Nephron (organoid): ENCODE data around the gene ZNF70.
"Not testable (repeated sequence)": the region's sequence is repeated elsewhere in the genome, so short reads cannot be mapped to it uniquely, and the experiment has no call there.

ENCODE experiments used
- H3K27ac Mint-ChIP-seq, 3 experiments: 2 replicates each; pipeline ENCODE4 v1.8.0; 2020; ENCODE audit warnings: mixed read lengths in 3 of 3, mild to moderate bottlenecking in 2 of 3, moderate library complexity in 1 of 3
- H3K27me3 Mint-ChIP-seq: 2 replicates; pipeline ENCODE4 v1.8.0; 2021; ENCODE audit warnings: low read depth, mild to moderate bottlenecking, moderate library complexity, mixed read lengths
- H3K36me3 Mint-ChIP-seq: 2 replicates; pipeline ENCODE4 v1.8.0; 2020; ENCODE audit warnings: low read depth, mixed read lengths
- H3K4me1 Mint-ChIP-seq: 2 replicates; pipeline ENCODE4 v1.8.0; 2020; ENCODE audit warnings: mixed read lengths
- H3K4me3 Mint-ChIP-seq, 3 experiments: 2 replicates each; pipeline ENCODE4 v1.8.0; 2020; ENCODE audit warnings: mild to moderate bottlenecking in 3 of 3, mixed read lengths in 3 of 3, moderate library complexity in 2 of 3
- H3K9me3 Mint-ChIP-seq: 2 replicates; pipeline ENCODE4 v1.8.0; 2020; ENCODE audit warnings: mixed read lengths
- TF ChIP-seq, protein P1 (sequence below), 3 experiments: fragments of 200-600 bp; sonication (generic); IDR thresholded peaks; one replicate each; pipeline ENCODE4 v1.5.0; 2021; ENCODE audit warnings: antibody characterized with exemption in 3 of 3; ENCODE audit not compliant: unreplicated experiment in 3 of 3

The ZNF70 gene

DNA sequence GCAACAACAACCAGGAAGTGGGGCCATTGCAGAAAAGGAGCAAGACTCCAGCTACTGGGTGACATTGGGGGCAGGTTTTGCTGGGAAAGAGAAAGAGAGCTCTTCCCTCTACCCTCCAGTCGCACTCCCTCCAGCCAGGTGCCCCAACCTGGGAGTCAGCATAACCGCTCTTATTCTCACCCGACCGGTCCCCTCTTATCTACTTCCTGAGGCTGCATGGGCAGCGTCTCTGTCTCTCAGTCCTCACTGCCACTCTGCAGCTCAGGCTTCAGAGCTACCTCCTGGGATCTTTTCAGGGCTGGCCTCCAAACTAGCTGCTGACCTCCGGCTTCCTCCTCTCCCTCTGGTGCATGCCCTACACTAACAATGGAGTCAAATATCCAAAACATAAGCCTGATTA lies 5.1 kb downstream of the ZNF70 start:
- Mint-ChIP-seq H3K9me3 (no peaks in the 10 kb centered on the region), H3K4me1 (peaks cover 40% of the 10 kb centered on the region), H3K27ac (no peak overlapping the region), H3K36me3 (peaks cover 37% of the 10 kb centered on the region), H3K4me3 (no peak overlapping the region), H3K27me3 (no peaks in the 10 kb centered on the region)
- TF ChIP-seq, protein P1, sequence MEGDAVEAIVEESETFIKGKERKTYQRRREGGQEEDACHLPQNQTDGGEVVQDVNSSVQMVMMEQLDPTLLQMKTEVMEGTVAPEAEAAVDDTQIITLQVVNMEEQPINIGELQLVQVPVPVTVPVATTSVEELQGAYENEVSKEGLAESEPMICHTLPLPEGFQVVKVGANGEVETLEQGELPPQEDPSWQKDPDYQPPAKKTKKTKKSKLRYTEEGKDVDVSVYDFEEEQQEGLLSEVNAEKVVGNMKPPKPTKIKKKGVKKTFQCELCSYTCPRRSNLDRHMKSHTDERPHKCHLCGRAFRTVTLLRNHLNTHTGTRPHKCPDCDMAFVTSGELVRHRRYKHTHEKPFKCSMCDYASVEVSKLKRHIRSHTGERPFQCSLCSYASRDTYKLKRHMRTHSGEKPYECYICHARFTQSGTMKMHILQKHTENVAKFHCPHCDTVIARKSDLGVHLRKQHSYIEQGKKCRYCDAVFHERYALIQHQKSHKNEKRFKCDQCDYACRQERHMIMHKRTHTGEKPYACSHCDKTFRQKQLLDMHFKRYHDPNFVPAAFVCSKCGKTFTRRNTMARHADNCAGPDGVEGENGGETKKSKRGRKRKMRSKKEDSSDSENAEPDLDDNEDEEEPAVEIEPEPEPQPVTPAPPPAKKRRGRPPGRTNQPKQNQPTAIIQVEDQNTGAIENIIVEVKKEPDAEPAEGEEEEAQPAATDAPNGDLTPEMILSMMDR (IDR thresholded peaks at IDR 0.05; ENCODE audit: unreplicated experiment in 3 of 3): no peak

- TF ChIP-seq, protein P1 (IDR thresholded peaks at IDR 0.05; ENCODE audit: unreplicated experiment in 3 of 3): no peak
- Mint-ChIP-seq H3K27ac (peak overlapping the region in 1 of 3 experiments; percentile 92), H3K27me3 (no peaks in the 10 kb centered on the region), H3K9me3 (no peaks in the 10 kb centered on the region), H3K4me3 (no peak overlapping the region), H3K4me1 (peaks cover 29% of the 10 kb centered on the region), H3K36me3 (peaks cover 38% of the 10 kb centered on the region)
Measured at GRCh38 chr22:23744485-23744884, 6.4 kb downstream of the ZNF70 start.

- Mint-ChIP-seq H3K36me3 (peaks cover 38% of the 10 kb centered on the region), H3K4me1 (peaks cover 28% of the 10 kb centered on the region), H3K27me3 (no peaks in the 10 kb centered on the region), H3K9me3 (no peaks in the 10 kb centered on the region), H3K27ac (peak overlapping the region in 1 of 3 experiments; percentile 92), H3K4me3 (no peak overlapping the region)
- TF ChIP-seq, protein P1 (IDR thresholded peaks at IDR 0.05; ENCODE audit: unreplicated experiment in 3 of 3): no peak
Measured at GRCh38 chr22:23744001-23744400, 6.9 kb downstream of the ZNF70 start.

DNA sequence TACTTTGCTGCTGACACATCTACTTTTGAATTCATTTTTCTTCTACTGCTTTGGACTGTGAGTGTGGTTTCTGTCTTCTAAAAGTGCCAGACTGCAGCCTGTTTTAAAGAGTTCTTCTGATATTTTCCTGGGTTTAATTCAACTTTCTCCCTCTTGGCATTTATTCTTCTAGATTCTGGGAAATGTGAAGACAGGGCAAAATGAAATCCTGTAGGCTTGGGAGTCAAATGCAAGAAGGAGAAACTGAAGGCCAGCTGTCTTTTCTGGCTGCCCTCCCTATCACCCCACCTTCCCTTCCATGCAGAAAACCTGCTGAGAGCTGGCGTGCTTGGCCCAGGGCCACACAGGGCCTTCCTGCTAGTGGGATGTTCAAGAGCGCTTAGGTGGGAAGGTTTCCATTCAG lies 7.6 kb downstream of the ZNF70 start:
- peaks cover 28% of the 10 kb centered on the region for H3K4me1 Mint-ChIP-seq
- no peaks in the 10 kb centered on the region for H3K27me3 Mint-ChIP-seq
- H3K4me3 Mint-ChIP-seq: peak overlapping the region in 1 of 3 experiments; percentile 18
- no peaks in the 10 kb centered on the region for H3K9me3 Mint-ChIP-seq
- H3K36me3 Mint-ChIP-seq: peaks cover 43% of the 10 kb centered on the region
- peak overlapping the region in 2 of 3 experiments; percentile 83 to 92 for H3K27ac Mint-ChIP-seq
- TF ChIP-seq, protein P1 (IDR thresholded peaks at IDR 0.05; ENCODE audit: unreplicated experiment in 3 of 3): no peak

GRCh38 chr22:23742505-23743264 lies 8.2 kb downstream of the ZNF70 start:
- Mint-ChIP-seq H3K4me1 (peaks cover 28% of the 10 kb centered on the region), H3K9me3 (no peaks in the 10 kb centered on the region), H3K4me3 (no peak overlapping the region), H3K27me3 (no peaks in the 10 kb centered on the region), H3K27ac (peak overlapping the region in 2 of 3 experiments; percentile 83 to 92), H3K36me3 (peaks cover 43% of the 10 kb centered on the region)
- TF ChIP-seq, protein P1 (IDR thresholded peaks at IDR 0.05; ENCODE audit: unreplicated experiment in 3 of 3): no peak

DNA sequence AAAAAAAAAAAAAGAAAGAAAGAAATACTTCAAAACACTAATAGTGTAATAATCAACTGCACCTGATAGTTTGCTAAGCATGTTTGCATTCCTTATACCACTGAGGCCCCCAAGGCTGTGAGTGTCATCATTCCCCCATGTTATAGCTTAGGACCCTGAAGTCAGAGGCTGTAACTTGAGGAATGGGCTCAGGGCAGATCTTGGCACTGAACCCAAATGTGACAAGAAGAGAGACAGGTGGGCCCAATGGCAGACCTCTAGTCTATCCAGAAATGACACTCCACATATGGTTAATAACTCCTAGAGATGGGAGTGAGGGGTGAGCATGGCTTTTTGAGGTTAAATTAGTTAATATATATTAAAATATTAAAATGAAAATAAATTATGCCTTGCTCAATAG lies 13.2 kb downstream of the ZNF70 start:
- no peaks in the 10 kb centered on the region for H3K9me3 Mint-ChIP-seq
- TF ChIP-seq, protein P1 (IDR thresholded peaks at IDR 0.05; ENCODE audit: unreplicated experiment in 3 of 3): no peak
- H3K27ac Mint-ChIP-seq: no peak overlapping the region
- peaks cover 3% of the 10 kb centered on the region for H3K27me3 Mint-ChIP-seq
- H3K36me3 Mint-ChIP-seq: peaks cover 9% of the 10 kb centered on the region
- no peak overlapping the region for H3K4me3 Mint-ChIP-seq
- H3K4me1 Mint-ChIP-seq: peaks cover 5% of the 10 kb centered on the region

DNA sequence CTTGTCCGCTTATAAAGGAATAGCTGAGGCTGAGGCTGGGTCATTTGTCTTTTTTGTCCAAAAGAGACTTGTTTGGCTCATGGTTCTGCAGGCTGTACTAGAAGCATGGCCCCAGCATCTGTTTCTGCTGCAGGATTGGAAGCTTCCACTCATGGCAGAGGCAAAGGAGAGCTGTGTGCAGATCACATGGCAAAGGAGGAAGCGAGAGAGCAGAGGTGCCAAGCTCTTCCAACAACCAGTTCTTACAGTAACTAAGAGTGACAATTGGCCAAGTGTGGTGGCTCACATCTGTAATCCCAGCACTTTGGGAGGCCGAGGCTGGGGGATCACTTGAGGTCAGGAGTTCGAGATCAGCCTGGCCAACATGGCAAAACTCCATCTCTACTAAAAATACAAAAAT lies 22.8 kb downstream of the ZNF70 start:
- not testable (repeated sequence) for H3K27ac Mint-ChIP-seq, H3K4me3 Mint-ChIP-seq, H3K9me3 Mint-ChIP-seq, H3K36me3 Mint-ChIP-seq, H3K27me3 Mint-ChIP-seq, H3K4me1 Mint-ChIP-seq
